Peyer's patch (tissue), 4 donors: ENCODE data around the gene NME8. TPM values are rescaled to one million over a fixed set of nuclear protein-coding genes. Genes with fewer than 3 reads are reported as not detected.

Source experiments
- DNase-seq, 3 donors: peaks; one replicate each; pipeline ENCODE4 v3.0.0-alpha.2; 2017 to 2019
- H3K27ac ChIP-seq, 4 donors: fragments of 200-600 bp; sonication (generic); one replicate each; pipeline ENCODE4 v1.5.1; 2016 to 2019
- H3K27me3 ChIP-seq, 2 donors: fragments of 200-600 bp; sonication (generic); one replicate each; pipeline ENCODE4 v1.5.1; 2019
- H3K36me3 ChIP-seq, 3 donors: fragments of 200-600 bp; sonication (generic); one replicate each; pipeline ENCODE4 v1.5.1; 2016 to 2019
- H3K4me1 ChIP-seq, 4 donors: fragments of 200-600 bp; sonication (generic); one replicate each; pipeline ENCODE4 v1.5.1; 2016 to 2019
- H3K4me3 ChIP-seq, 4 donors: fragments of 200-600 bp; sonication (generic); 1 replicate in 3 of 4; 2 replicates in 1 of 4; pipeline ENCODE4 v1.5.1; 2016 to 2019; ENCODE audit warnings: mild to moderate bottlenecking in 1 of 4
- H3K9me3 ChIP-seq, 4 donors: fragments of 200-600 bp; sonication (generic); one replicate each; pipeline ENCODE4 v1.5.1; 2016 to 2019; ENCODE audit warnings: mild to moderate bottlenecking in 1 of 4
- CTCF ChIP-seq, 6 experiments: fragments of 450-650 bp in 4 of 6; fragments of 200-600 bp in 2 of 6; sonication (generic) in 1 of 6; IDR thresholded peaks; one replicate each; pipeline ENCODE4 v1.5.1; 2017 to 2019; ENCODE audit warnings: antibody characterized with exemption in 6 of 6, mild to moderate bottlenecking in 3 of 6, moderate library complexity in 1 of 6
- POLR2A ChIP-seq, 2 donors: fragments of 450-650 bp; IDR thresholded peaks; one replicate each; pipeline ENCODE4 v1.5.1; 2017; ENCODE audit warnings: antibody characterized with exemption in 2 of 2, mild to moderate bottlenecking in 2 of 2, moderate library complexity in 2 of 2
- total RNA-seq, 4 donors: library from RNA; depleted of rRNA; stranded (reverse); fragments of >200 nt; gene quantifications; one replicate each; pipeline ENCODE4 v1.1.0, GENCODE V29; 2016

NME8 gene
- total RNA-seq, 4 donors from 2014 or later = 1.7 TPM; not detected in 3

DNA sequence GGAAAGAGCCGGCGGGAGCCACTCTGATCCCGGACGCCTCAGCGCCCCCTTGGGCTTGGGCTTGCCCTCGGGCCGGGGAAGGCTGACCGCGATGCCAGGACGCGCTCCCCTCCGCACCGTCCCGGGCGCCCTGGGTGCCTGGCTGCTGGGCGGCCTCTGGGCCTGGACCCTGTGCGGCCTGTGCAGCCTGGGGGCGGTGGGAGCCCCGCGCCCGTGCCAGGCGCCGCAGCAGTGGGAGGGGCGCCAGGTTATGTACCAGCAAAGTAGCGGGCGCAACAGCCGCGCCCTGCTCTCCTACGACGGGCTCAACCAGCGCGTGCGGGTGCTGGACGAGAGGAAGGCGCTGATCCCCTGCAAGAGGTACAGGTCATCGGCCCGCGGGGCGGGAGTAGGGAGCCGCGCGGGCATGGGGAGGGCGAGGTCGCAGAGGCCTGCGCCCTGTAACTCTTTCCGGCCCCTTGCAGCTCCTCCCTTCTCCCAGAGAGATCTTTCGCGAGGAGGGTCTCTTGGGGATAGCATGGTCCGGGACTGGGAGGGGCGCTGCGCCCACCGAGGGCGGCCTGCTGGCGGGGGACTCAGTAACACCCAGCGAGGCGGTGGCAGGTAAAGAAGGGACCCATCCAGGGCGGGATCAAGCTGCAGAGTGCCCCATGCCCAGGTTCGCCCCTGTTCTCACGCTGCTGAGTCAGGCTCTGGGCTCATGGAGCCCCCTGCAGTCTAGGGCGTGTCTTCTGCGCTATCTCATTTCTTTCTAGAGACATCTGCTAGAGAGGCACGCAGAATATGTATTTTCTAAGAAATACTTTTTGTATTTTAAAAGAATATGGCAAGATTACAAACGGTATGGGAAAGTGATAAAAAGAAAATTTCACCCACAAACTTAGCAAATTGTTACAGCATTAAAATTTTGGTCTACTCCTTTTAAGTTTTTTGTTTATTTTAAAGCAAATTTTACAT lies 72.7 kb downstream of the NME8 start:
- H3K4me3 ChIP-seq = peak overlapping the region; percentile 46 to 66 (median 58)
- H3K4me1 ChIP-seq = peaks cover 0 to 17% (median 0%) of the 10 kb centered on the region in 4 donors
- peak in 1 of 2 donors; percentile 19 for TF ChIP-seq POLR2A (IDR thresholded peaks at IDR 0.05)
- peak in 1 of 6 experiments; percentile 6 for TF ChIP-seq CTCF (IDR thresholded peaks at IDR 0.05)
- no peaks in the 10 kb centered on the region for H3K36me3 ChIP-seq
- H3K9me3 ChIP-seq = no peaks in the 10 kb centered on the region
- peak overlapping the region; percentile 31 to 95 (median 83) for H3K27ac ChIP-seq
- DNase-seq = peak in 2 of 3 donors; percentile 69 to 84
- H3K27me3 ChIP-seq = no peaks in the 10 kb centered on the region

DNA sequence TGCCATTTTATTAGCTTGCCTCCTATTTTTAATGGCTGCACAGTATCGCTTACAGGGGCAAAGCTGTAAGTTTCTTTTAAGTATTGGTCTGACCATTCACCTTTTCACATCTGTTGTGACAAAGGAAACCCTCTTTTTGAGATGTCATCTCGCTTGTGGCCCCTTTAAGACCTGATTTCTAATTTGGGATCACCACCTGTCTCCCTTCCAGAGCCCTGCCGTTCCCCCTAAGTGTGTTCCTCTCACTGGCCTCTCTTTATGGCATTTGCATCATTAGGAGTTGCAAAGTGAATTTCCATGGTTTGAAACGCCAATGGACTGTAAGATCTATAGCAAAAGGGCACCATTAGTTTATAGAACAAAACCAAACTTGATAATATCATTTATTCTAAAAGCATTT lies 73.5 kb downstream of the NME8 start:
- peak overlapping the region in 2 of 4 donors; percentile 64 to 66 for H3K4me3 ChIP-seq
- no peak overlapping the region for H3K27ac ChIP-seq
- TF ChIP-seq POLR2A (IDR thresholded peaks at IDR 0.05) = no peak
- no peak for TF ChIP-seq CTCF (IDR thresholded peaks at IDR 0.05)
- peaks cover 0 to 9% (median 0%) of the 10 kb centered on the region in 4 donors for H3K4me1 ChIP-seq
- H3K9me3 ChIP-seq = no peaks in the 10 kb centered on the region
- DNase-seq = no peak
- H3K36me3 ChIP-seq = no peaks in the 10 kb centered on the region
- H3K27me3 ChIP-seq = no peaks in the 10 kb centered on the region

DNA sequence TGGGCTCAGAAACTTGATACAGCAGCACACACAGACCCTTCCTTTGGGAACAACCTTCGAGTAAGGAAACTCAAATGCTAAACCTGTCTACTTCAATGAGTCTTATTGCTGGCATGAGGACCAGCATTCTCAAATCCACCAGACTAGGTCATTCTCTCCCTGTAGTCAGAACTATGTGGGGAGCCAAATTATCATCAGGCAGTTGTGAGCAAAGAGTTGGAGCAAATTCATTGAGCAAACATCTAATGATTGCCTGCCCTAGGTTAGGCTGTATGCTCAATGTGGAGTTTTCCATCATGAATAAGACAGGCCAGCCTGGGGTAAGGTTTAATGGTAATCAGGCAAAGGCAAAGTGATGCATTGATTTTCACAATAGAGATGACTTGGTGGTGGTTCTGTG lies 75.6 kb downstream of the NME8 start:
- Histone ChIP-seq H3K36me3 (no peaks in the 10 kb centered on the region), H3K4me1 (peaks cover 0 to 5% (median 0%) of the 10 kb centered on the region in 4 donors), H3K27ac (no peak overlapping the region), H3K27me3 (no peaks in the 10 kb centered on the region), H3K4me3 (no peak overlapping the region), H3K9me3 (no peaks in the 10 kb centered on the region)
- TF ChIP-seq POLR2A (IDR thresholded peaks at IDR 0.05) (no peak), CTCF (IDR thresholded peaks at IDR 0.05) (no peak)
- DNase-seq = no peak

GRCh38 chr7:37924491-37925041 lies 76.2 kb downstream of the NME8 start:
- Histone ChIP-seq H3K4me1 (peaks cover 0 to 5% (median 0%) of the 10 kb centered on the region in 4 donors), H3K27ac (no peak overlapping the region), H3K36me3 (no peaks in the 10 kb centered on the region), H3K4me3 (no peak overlapping the region), H3K27me3 (no peaks in the 10 kb centered on the region), H3K9me3 (no peaks in the 10 kb centered on the region)
- no peak for DNase-seq
- no peak for TF ChIP-seq POLR2A (IDR thresholded peaks at IDR 0.05)
- TF ChIP-seq CTCF (IDR thresholded peaks at IDR 0.05) = no peak

DNA sequence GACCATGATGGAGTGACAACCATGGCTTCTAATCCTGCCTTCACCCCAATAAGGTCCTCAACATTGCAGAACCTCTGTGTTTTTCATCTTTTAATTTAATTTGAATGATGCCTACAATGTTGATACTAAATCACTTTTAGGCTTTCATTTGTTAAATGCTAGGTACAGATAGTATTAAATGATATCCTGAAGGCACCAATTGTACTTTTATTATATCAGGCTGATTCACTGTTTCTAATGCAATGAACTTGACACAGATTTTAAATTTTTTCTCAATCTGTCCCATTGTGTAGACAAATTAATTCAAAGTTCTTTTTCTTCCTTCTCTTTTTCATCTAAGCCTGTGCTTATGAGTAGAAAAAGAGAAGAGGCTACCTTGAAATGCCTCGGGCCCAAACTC lies 77.2 kb downstream of the NME8 start:
- DNase-seq = no peak
- TF ChIP-seq CTCF (IDR thresholded peaks at IDR 0.05) (no peak), POLR2A (IDR thresholded peaks at IDR 0.05) (no peak)
- no peaks in the 10 kb centered on the region for H3K4me1 ChIP-seq
- H3K9me3 ChIP-seq = no peaks in the 10 kb centered on the region
- no peak overlapping the region for H3K27ac ChIP-seq
- H3K36me3 ChIP-seq = no peaks in the 10 kb centered on the region
- no peak overlapping the region for H3K4me3 ChIP-seq
- H3K27me3 ChIP-seq = no peaks in the 10 kb centered on the region
